Amygdala (tissue), 56 donors: ENCODE results near the gene HCN4.
A peak's percentile ranks its signal among the peaks of the same experiment; 100 is the strongest.
"Not testable (repeated sequence)": the region's sequence is repeated elsewhere in the genome, so short reads cannot be mapped to it uniquely, and the experiment has no call there.

Source experiments
- DNase-seq, 56 donors: peaks; one replicate each; lab custom pipeline; 2025; lab: John Stamatoyannopoulos, UW

The HCN4 gene

GRCh38 chr15:73368301-73369136 is at the start of gene HCN4:
HCN4 (minus strand) TSS chr15:73368958; CDS start chr15:73368270, 688 bp downstream.
- DNase-seq, result peak in 11 of 56 donors; percentile 7 to 48 (median 15)

GRCh38 chr15:73414876-73415275 is 46.1 kb upstream of the HCN4 start:
- no peak for DNase-seq

- no peak for DNase-seq
These were observed 34.4 kb upstream of the HCN4 start for GRCh38 chr15:73403171-73403570.

GRCh38 chr15:73400222-73400621 is 31.5 kb upstream of the HCN4 start:
- DNase-seq, result not testable (repeated sequence)

- DNase-seq, result no peak
These were observed 30.1 kb upstream of the HCN4 start for GRCh38 chr15:73398861-73399260.

- DNase-seq, result no peak
These were observed 28.7 kb upstream of the HCN4 start for GRCh38 chr15:73397461-73397860.

- DNase-seq, result no peak
These were observed 26.9 kb upstream of the HCN4 start for GRCh38 chr15:73395671-73396070.

- peak in 1 of 56 donors; percentile 10 for DNase-seq
These were observed 26.0 kb upstream of the HCN4 start for GRCh38 chr15:73394782-73395181.

GRCh38 chr15:73393336-73393735 is 24.6 kb upstream of the HCN4 start:
- DNase-seq, result no peak

GRCh38 chr15:73392025-73392424 is 23.3 kb upstream of the HCN4 start:
- no peak for DNase-seq

GRCh38 chr15:73391128-73391872 is 22.5 kb upstream of the HCN4 start:
- no peak for DNase-seq

- DNase-seq, result no peak
These were observed 21.3 kb upstream of the HCN4 start for GRCh38 chr15:73389971-73390544.

GRCh38 chr15:73389539-73389938 is 20.8 kb upstream of the HCN4 start:
- no peak for DNase-seq

- DNase-seq, result no peak
These were observed 19.6 kb upstream of the HCN4 start for GRCh38 chr15:73388256-73388781.

GRCh38 chr15:73387507-73388255 is 18.9 kb upstream of the HCN4 start:
- DNase-seq, result no peak

GRCh38 chr15:73386886-73387506 is 18.2 kb upstream of the HCN4 start:
- DNase-seq, result no peak

- no peak for DNase-seq
These were observed 17.5 kb upstream of the HCN4 start for GRCh38 chr15:73386238-73386637.

GRCh38 chr15:73385205-73385604 is 16.4 kb upstream of the HCN4 start:
- no peak for DNase-seq

GRCh38 chr15:73383310-73384189 is 14.8 kb upstream of the HCN4 start:
- DNase-seq, result peak in 1 of 56 donors; percentile 20
